WTC11 (cell line): ENCODE data around the gene PSD4. TPM values are rescaled to one million over a fixed set of nuclear protein-coding genes. Genes with fewer than 3 reads are reported as not detected.

Experiments used
- CBFB ChIP-seq: sonication (generic); formaldehyde crosslinking; IDR thresholded peaks from 2 replicates; pipeline ENCODE4 v1.8.1; 2022; ENCODE audit warnings: mild to moderate bottlenecking, low read depth, missing genetic modification reagents
- CREB1 ChIP-seq: sonication (generic); formaldehyde crosslinking; IDR thresholded peaks from 2 replicates; pipeline ENCODE4 v1.8.0; 2023; ENCODE audit warnings: mild to moderate bottlenecking, missing genetic modification reagents
- ESRRA ChIP-seq: sonication (generic); formaldehyde crosslinking; IDR thresholded peaks from 2 replicates; pipeline ENCODE4 v1.8.1; 2022; ENCODE audit warnings: mild to moderate bottlenecking, missing genetic modification reagents, borderline replicate concordance
- FOXP1 ChIP-seq: sonication (generic); formaldehyde crosslinking; IDR thresholded peaks from 2 replicates; pipeline ENCODE4 v1.8.0; 2022; ENCODE audit warnings: missing genetic modification reagents, mild to moderate bottlenecking, moderate library complexity, borderline replicate concordance
- GTF2I ChIP-seq: fragments of 250-450 bp; sonication (Bioruptor Pico); conservative IDR thresholded peaks from 2 replicates; pipeline ENCODE4 v1.4.0; 2021; ENCODE audit warnings: mild to moderate bottlenecking
- JAZF1 ChIP-seq: fragments of 250-450 bp; sonication (Bioruptor Pico); IDR thresholded peaks from 2 replicates; pipeline ENCODE4 v1.9.0; 2021; ENCODE audit warnings: moderate library complexity, mild to moderate bottlenecking, inconsistent platforms
- OVOL2 ChIP-seq: fragments of 250-450 bp; sonication (Bioruptor Pico); IDR thresholded peaks from 2 replicates; pipeline ENCODE4 v1.9.0; 2021; ENCODE audit warnings: mild to moderate bottlenecking, borderline replicate concordance
- TP53 ChIP-seq: sonication (generic); formaldehyde crosslinking; IDR thresholded peaks from 2 replicates; pipeline ENCODE4 v1.8.1; 2023; ENCODE audit warnings: mild to moderate bottlenecking, missing genetic modification reagents
- ZNF219 ChIP-seq: sonication (generic); formaldehyde crosslinking; IDR thresholded peaks from 2 replicates; pipeline ENCODE4 v1.8.0; 2023; ENCODE audit warnings: missing genetic modification reagents, mild to moderate bottlenecking, borderline replicate concordance
- ZNF396 ChIP-seq: fragments of 250-450 bp; sonication (Bioruptor Pico); IDR thresholded peaks from 2 replicates; pipeline ENCODE4 v1.8.0; 2021; ENCODE audit warnings: mild to moderate bottlenecking, moderate library complexity, borderline replicate concordance
- total RNA-seq: library from RNA; stranded (reverse); gene quantifications from 3 replicates; pipeline ENCODE4 v1.2.3, GENCODE V29; 2021
- TF ChIP-seq, protein P1 (sequence below): fragments of 250-450 bp; sonication (Bioruptor Pico); IDR thresholded peaks from 2 replicates; pipeline ENCODE4 v1.9.0; 2021; ENCODE audit warnings: mild to moderate bottlenecking
- TF ChIP-seq, protein P2 (sequence below): sonication (generic); formaldehyde crosslinking; conservative IDR thresholded peaks from 2 replicates; pipeline ENCODE4 v1.8.1; 2022; ENCODE audit warnings: mild to moderate bottlenecking, missing genetic modification reagents
- TF ChIP-seq, protein P3 (sequence below): sonication (generic); formaldehyde crosslinking; IDR thresholded peaks from 2 replicates; pipeline ENCODE4 v1.8.0; 2022; ENCODE audit warnings: mild to moderate bottlenecking, missing genetic modification reagents
- TF ChIP-seq, protein P4 (sequence below): fragments of 250-450 bp; sonication (Bioruptor Pico); IDR thresholded peaks from 2 replicates; pipeline ENCODE4 v1.8.0; 2021; ENCODE audit warnings: mild to moderate bottlenecking
- TF ChIP-seq, protein P5 (sequence below): sonication (generic); formaldehyde crosslinking; conservative IDR thresholded peaks from 2 replicates; pipeline ENCODE4 v1.8.1; 2023; ENCODE audit warnings: mild to moderate bottlenecking, low read depth, missing genetic modification reagents, moderate library complexity
- TF ChIP-seq, protein P6 (sequence below): sonication (generic); formaldehyde crosslinking; IDR thresholded peaks from 2 replicates; pipeline ENCODE4 v1.8.1; 2022; ENCODE audit warnings: mild to moderate bottlenecking, missing genetic modification reagents, moderate library complexity, borderline replicate concordance
- TF ChIP-seq, protein P7 (sequence below): sonication (generic); formaldehyde crosslinking; IDR thresholded peaks from 2 replicates; pipeline ENCODE4 v1.8.0; 2022; ENCODE audit warnings: missing genetic modification reagents
- TF ChIP-seq, protein P8 (sequence below): sonication (generic); formaldehyde crosslinking; IDR thresholded peaks from 2 replicates; pipeline ENCODE4 v1.8.0; 2023; ENCODE audit warnings: mild to moderate bottlenecking, missing genetic modification reagents

PSD4 gene
- total RNA-seq, 1 experiment from 2014 or later: 1.5 TPM

DNA sequence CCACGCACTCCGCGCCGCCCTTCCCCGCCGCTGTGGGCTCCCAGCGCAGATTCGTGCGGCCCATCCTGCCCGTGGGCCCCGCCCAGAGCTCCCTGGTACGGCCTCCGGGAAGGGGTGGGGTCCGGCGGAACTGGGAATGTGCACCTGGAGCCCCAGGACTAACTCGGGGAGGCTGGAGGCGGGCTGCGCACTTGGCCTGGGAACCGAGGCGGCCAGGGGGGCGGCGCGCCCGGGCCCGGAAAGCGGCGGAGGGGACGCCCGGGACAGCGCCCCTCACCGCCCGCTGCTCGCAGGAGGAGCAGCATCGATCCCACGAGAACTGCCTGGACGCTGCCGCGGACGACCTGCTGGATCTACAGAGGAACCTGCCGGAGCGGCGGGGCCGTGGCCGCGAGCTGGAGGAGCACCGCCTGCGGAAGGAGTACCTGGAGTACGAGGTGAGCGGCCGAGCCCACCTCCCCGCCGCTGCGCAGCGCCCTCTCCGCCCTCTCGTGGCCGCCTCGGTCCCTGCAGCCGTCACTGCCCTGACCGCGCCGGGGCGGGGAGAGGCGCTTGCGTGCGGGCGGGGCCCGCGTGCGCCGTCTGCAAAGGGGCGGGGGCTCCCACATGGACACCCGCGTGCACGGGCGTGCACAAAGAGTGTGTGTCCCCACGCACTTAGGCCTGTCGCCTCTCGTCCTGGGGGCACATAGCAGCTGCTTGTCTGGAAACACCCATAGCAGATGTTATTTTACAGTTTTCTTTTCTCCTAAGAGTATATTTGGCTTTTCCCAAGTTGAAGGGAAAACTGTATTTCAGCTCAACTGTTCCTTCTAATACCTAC, 25.2 kb downstream of the PSD4 start (continued):
- TF ChIP-seq, protein P1, sequence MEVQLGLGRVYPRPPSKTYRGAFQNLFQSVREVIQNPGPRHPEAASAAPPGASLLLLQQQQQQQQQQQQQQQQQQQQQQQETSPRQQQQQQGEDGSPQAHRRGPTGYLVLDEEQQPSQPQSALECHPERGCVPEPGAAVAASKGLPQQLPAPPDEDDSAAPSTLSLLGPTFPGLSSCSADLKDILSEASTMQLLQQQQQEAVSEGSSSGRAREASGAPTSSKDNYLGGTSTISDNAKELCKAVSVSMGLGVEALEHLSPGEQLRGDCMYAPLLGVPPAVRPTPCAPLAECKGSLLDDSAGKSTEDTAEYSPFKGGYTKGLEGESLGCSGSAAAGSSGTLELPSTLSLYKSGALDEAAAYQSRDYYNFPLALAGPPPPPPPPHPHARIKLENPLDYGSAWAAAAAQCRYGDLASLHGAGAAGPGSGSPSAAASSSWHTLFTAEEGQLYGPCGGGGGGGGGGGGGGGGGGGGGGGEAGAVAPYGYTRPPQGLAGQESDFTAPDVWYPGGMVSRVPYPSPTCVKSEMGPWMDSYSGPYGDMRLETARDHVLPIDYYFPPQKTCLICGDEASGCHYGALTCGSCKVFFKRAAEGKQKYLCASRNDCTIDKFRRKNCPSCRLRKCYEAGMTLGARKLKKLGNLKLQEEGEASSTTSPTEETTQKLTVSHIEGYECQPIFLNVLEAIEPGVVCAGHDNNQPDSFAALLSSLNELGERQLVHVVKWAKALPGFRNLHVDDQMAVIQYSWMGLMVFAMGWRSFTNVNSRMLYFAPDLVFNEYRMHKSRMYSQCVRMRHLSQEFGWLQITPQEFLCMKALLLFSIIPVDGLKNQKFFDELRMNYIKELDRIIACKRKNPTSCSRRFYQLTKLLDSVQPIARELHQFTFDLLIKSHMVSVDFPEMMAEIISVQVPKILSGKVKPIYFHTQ (CRISPR knock-in tag): no peak
- TF ChIP-seq, protein P2, sequence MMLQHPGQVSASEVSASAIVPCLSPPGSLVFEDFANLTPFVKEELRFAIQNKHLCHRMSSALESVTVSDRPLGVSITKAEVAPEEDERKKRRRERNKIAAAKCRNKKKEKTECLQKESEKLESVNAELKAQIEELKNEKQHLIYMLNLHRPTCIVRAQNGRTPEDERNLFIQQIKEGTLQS (CRISPR knock-in tag): no peak
- TF ChIP-seq, protein P3, sequence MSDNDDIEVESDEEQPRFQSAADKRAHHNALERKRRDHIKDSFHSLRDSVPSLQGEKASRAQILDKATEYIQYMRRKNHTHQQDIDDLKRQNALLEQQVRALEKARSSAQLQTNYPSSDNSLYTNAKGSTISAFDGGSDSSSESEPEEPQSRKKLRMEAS: peak; percentile 65; the same call in 1 of the 2 replicates
- TF ChIP-seq, protein P4, sequence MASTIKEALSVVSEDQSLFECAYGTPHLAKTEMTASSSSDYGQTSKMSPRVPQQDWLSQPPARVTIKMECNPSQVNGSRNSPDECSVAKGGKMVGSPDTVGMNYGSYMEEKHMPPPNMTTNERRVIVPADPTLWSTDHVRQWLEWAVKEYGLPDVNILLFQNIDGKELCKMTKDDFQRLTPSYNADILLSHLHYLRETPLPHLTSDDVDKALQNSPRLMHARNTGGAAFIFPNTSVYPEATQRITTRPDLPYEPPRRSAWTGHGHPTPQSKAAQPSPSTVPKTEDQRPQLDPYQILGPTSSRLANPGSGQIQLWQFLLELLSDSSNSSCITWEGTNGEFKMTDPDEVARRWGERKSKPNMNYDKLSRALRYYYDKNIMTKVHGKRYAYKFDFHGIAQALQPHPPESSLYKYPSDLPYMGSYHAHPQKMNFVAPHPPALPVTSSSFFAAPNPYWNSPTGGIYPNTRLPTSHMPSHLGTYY (CRISPR knock-in tag): no peak
- TF ChIP-seq JAZF1 (CRISPR knock-in tag) (no peak), ESRRA (CRISPR knock-in tag) (no peak), FOXP1 (peak; percentile 84), TP53 (CRISPR knock-in tag) (peak; percentile 63; the same call in 1 of the 2 replicates), CBFB (CRISPR knock-in tag) (0 out of 2 replicates have a peak, but pooled peaks have one; percentile 59), CREB1 (CRISPR knock-in tag) (no peak), ZNF219 (no peak), GTF2I (no peak), ZNF396 (CRISPR knock-in tag) (no peak), OVOL2 (CRISPR knock-in tag) (no peak)
- TF ChIP-seq, protein P5, sequence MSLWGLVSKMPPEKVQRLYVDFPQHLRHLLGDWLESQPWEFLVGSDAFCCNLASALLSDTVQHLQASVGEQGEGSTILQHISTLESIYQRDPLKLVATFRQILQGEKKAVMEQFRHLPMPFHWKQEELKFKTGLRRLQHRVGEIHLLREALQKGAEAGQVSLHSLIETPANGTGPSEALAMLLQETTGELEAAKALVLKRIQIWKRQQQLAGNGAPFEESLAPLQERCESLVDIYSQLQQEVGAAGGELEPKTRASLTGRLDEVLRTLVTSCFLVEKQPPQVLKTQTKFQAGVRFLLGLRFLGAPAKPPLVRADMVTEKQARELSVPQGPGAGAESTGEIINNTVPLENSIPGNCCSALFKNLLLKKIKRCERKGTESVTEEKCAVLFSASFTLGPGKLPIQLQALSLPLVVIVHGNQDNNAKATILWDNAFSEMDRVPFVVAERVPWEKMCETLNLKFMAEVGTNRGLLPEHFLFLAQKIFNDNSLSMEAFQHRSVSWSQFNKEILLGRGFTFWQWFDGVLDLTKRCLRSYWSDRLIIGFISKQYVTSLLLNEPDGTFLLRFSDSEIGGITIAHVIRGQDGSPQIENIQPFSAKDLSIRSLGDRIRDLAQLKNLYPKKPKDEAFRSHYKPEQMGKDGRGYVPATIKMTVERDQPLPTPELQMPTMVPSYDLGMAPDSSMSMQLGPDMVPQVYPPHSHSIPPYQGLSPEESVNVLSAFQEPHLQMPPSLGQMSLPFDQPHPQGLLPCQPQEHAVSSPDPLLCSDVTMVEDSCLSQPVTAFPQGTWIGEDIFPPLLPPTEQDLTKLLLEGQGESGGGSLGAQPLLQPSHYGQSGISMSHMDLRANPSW: 0 out of 2 replicates have a peak, but pooled peaks have one; percentile 31
- TF ChIP-seq, protein P6, sequence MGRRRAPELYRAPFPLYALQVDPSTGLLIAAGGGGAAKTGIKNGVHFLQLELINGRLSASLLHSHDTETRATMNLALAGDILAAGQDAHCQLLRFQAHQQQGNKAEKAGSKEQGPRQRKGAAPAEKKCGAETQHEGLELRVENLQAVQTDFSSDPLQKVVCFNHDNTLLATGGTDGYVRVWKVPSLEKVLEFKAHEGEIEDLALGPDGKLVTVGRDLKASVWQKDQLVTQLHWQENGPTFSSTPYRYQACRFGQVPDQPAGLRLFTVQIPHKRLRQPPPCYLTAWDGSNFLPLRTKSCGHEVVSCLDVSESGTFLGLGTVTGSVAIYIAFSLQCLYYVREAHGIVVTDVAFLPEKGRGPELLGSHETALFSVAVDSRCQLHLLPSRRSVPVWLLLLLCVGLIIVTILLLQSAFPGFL (CRISPR knock-in tag): no peak
- TF ChIP-seq, protein P7, sequence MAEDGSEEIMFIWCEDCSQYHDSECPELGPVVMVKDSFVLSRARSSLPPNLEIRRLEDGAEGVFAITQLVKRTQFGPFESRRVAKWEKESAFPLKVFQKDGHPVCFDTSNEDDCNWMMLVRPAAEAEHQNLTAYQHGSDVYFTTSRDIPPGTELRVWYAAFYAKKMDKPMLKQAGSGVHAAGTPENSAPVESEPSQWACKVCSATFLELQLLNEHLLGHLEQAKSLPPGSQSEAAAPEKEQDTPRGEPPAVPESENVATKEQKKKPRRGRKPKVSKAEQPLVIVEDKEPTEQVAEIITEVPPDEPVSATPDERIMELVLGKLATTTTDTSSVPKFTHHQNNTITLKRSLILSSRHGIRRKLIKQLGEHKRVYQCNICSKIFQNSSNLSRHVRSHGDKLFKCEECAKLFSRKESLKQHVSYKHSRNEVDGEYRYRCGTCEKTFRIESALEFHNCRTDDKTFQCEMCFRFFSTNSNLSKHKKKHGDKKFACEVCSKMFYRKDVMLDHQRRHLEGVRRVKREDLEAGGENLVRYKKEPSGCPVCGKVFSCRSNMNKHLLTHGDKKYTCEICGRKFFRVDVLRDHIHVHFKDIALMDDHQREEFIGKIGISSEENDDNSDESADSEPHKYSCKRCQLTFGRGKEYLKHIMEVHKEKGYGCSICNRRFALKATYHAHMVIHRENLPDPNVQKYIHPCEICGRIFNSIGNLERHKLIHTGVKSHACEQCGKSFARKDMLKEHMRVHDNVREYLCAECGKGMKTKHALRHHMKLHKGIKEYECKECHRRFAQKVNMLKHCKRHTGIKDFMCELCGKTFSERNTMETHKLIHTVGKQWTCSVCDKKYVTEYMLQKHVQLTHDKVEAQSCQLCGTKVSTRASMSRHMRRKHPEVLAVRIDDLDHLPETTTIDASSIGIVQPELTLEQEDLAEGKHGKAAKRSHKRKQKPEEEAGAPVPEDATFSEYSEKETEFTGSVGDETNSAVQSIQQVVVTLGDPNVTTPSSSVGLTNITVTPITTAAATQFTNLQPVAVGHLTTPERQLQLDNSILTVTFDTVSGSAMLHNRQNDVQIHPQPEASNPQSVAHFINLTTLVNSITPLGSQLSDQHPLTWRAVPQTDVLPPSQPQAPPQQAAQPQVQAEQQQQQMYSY (CRISPR knock-in tag): no peak
- TF ChIP-seq, protein P8, sequence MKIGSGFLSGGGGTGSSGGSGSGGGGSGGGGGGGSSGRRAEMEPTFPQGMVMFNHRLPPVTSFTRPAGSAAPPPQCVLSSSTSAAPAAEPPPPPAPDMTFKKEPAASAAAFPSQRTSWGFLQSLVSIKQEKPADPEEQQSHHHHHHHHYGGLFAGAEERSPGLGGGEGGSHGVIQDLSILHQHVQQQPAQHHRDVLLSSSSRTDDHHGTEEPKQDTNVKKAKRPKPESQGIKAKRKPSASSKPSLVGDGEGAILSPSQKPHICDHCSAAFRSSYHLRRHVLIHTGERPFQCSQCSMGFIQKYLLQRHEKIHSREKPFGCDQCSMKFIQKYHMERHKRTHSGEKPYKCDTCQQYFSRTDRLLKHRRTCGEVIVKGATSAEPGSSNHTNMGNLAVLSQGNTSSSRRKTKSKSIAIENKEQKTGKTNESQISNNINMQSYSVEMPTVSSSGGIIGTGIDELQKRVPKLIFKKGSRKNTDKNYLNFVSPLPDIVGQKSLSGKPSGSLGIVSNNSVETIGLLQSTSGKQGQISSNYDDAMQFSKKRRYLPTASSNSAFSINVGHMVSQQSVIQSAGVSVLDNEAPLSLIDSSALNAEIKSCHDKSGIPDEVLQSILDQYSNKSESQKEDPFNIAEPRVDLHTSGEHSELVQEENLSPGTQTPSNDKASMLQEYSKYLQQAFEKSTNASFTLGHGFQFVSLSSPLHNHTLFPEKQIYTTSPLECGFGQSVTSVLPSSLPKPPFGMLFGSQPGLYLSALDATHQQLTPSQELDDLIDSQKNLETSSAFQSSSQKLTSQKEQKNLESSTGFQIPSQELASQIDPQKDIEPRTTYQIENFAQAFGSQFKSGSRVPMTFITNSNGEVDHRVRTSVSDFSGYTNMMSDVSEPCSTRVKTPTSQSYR: no peak
